Measurements from ENCODE around the gene PXK.

DNA sequence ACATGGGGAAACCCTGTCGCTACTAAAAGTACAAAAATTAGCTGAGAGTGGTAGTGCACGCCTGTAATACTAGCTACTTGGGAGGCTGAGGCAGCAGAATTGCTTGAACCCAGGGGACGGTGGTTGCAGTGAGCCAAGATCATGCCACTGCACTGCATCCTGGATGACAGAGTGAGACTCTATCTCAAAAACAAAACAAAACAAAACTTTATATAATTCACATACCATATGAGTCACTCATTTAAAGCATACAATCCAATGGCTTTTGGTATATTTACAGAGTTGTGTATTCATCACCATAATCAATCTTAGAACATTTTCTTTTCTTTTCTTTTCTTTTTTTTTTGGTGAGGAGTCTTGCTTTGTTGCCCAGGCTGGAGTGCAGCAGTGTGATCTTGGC lies 8.7 kb downstream of the PXK start:
- TF ChIP-seq CTCF (conservative IDR thresholded peaks at IDR 0.05; ENCODE audit: low read length) (no peak), EZH2phosphoT487 (IDR thresholded peaks at IDR 0.05; ENCODE audit: borderline replicate concordance) (no peak)

Measured in Loucy (cell line).